HCEC 1CT (cell line): Measurements from ENCODE around the gene FAM171A1.
A peak's percentile ranks its signal among the peaks of the same experiment; 100 is the strongest.
"Not testable (repeated sequence)": the region's sequence is repeated elsewhere in the genome, so short reads cannot be mapped to it uniquely, and the experiment has no call there.

Experiments used
- DNase-seq: peaks from one replicate; pipeline ENCODE4 v3.0.0-alpha.2; 2017

FAM171A1 gene

DNA sequence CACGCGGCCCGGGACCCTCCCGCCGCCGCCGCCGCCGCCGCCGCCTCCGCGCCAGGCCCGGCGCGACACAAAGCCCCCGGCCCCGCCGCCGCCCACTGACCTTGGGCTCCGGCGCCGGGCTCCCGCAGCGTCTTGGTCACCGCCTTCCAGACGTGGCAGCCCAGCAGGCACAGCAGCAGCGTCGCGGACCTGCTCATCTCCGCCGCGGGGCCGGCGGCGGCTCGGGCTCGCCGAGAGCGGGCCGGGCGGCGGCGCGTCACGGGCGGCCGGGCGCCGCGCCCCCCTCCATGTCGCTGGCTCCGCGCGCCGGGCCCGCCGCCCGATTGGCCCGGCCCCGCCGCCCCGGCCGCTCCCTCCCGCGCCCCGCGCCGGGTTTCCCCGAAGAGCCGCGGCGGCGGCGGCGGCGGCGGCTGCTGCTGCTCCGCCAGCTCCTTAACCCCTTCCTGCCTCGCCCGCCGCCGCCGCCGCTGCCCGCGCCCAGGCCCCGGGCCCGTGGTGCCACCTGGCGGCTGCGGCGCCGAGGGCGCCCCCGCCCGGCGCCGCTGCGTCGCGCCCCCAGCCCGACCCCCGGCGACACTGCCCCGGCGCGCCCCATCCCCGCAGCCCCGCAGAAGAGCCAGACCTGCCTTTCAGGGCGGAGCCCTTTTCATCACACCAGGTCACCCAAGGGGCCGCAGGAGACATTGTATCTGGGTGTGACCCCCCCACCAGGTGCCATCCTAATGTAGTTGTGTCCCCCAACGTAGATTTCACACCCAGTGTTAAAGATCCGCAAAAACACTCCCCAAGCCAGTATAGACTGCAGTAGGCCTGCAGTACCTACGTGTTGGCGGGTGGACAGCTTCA lies at the start of gene FAM171A1:
FAM171A1 (minus strand) TSS at position 434 of the 846 bp plus-strand sequence; CDS start at position 197, 237 bp downstream.
- DNase-seq = peak; percentile 40

DNA sequence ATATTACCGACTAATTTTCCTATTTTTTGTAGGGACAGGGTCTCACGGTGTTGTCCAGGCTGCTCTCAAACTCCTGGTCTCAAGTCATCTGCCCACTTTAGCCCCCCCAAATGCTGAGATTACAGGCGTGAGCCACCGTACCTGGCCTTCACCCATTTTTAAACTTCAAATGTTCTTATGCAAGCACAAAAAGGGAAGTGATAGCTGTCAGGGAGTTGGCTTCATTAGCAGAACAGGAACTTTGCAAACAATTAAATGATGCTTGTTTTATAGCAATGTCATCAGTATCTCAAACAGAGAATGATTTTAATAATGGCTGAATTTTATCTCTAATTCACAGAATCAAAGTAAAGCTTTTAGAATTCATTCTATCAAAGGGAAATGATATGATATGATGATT lies 49.8 kb upstream of the FAM171A1 start:
- DNase-seq = no peak

DNA sequence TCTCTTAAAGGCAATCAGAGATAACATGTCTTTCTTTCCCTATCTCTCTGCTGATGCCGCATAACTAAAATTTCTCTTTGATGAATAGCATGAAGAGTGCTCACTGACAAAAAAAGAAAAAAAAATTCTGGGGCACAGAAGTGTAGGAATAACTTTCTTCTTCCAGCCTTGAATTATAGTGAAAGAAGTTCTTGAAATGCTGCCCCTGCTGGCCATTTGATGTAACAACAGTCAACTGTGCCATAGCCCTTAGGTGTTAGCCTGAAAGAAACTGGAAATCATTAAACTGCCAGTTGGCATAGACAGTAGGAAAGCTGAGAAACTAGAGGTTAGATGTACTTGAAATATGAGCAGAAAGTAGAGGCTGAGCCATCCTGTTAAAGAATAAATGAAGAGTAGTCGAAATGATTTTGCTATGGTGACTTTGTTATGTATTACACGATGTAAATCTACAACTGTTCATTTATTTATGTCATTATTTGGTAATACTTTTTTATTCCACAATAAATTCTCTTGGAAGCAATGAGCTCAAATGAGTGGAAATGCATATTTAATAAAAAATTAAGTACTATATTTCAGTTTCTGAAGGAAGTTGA lies 48.3 kb upstream of the FAM171A1 start:
- peak; percentile 29 for DNase-seq

DNA sequence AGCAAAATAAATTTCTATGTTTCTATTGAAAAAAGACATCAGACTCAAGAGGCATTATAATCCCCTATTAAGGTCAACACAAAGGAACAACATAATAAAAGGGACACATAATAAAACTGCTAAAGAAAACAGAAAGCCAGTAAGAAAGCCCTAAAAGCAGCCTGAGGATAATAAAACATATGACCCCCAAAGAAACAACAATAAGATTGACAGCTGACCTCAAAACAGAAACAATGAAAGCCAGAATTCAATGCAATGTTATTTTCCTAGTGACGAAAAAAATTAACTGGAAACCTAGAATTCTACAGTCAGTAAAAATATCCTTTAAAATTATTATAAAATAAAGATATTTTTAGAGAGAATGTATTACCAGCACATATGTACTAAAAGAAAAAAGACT lies 44.9 kb upstream of the FAM171A1 start:
- no peak for DNase-seq

DNA sequence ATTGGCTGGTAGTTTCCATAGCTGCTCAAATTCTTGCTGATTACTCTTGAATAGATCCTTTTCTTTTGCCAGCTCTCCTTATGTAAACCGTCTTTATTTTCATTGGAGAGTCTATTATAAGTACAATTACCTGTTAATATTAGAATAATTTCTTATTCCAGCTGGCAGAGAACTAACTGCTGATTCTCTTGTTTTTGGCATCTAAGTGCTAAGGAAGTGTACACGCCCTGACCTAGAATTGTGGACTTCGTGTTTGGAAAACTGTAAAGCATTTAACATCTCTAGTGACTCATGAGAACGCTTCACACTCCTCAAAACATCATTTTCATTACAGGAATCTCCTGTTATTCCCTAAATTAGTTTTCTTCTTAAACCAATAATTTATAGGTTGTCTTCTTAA lies 39.9 kb upstream of the FAM171A1 start:
- DNase-seq = no peak

DNA sequence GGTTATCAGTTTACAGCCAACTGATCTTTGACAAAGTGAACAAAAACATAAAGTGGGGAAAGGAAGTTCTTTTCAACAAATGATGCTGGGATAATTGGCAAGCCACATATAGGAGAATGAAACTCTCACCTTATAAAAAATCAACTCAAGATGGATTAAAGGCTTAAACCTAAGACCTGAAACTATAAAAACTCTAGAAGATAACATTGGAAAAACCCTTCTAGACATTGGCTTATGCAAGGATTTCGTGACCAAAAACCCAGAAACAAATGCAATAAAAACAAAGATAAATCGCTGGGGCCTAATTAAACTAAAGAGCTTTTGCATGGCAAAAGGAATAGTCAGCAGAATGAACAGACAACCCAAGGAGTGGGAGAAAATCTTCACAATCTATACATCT lies 38.3 kb upstream of the FAM171A1 start:
- DNase-seq = not testable (repeated sequence)

DNA sequence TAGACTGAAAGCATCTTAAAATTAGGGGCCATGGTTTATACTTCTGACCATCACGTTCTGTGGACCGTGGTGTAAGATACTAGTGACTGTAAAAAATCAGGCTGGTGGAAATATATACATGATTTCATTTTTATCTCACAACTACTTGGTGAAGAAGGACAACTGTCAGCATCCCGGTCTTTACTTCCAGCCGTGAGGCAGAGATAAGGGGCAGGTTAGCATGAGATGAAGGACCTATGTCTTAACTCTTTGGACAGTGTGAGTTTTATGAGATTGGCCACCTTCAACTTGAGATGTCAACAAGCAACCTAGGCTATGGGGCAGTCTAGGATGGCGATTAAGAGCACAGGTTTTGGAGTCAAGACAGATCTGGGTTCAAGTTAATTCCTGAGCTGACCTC lies 37.5 kb upstream of the FAM171A1 start:
- DNase-seq = no peak

DNA sequence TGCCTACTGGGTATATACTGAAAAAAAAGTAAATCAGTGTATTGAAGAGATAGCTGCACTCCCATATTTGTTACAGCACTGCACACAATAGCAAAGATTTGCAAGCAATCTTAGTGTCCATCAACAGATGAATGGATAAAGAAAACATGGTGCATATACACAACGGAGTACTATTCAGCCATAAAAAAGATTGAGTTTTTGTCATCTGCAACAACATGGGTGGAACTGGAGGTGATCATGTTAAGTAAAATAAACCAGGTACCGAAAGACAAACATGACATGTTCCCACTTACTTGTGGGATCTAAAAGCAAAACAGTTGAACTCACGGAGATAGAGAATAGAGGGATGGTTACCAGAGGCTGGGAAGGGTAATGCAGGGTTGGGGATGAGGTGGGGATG lies 34.2 kb upstream of the FAM171A1 start:
- no peak for DNase-seq

DNA sequence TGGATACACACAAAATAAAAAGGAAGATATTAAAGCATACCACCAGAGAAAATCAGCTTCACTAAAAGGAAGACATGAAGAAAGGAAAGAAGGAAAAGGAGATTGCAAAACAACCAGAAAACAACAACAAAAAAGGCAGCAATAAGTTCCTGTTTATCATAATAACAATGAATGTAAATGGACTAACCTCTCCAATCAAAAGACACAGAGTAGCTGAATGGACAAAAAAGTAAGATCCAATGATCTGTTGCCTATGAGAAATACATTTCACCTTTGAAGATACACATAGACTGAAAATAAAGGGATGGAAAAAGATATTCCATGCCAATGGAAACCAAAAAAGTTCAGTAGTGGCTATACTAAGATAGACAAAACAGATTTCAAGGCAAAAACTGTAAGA lies 30.3 kb upstream of the FAM171A1 start:
- DNase-seq = no peak

DNA sequence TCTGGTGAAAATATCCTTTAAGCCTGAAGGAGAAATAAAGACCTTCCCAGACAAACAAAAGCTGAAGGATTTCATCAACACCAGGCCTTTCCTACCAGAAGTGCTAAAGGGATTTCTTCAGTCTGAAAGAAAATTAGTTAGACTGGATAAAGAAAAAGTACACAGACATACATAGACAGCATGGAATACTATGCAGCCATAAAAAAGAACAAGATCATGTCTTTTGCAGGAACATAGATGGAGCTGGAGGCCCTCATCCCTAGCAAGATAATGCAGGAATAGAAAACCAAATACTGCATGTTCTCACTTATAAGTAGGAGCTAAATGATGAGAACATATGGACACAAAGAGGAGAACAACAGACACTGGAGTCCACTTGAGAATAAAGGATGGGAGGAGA lies 29.4 kb upstream of the FAM171A1 start:
- DNase-seq = not testable (repeated sequence)

DNA sequence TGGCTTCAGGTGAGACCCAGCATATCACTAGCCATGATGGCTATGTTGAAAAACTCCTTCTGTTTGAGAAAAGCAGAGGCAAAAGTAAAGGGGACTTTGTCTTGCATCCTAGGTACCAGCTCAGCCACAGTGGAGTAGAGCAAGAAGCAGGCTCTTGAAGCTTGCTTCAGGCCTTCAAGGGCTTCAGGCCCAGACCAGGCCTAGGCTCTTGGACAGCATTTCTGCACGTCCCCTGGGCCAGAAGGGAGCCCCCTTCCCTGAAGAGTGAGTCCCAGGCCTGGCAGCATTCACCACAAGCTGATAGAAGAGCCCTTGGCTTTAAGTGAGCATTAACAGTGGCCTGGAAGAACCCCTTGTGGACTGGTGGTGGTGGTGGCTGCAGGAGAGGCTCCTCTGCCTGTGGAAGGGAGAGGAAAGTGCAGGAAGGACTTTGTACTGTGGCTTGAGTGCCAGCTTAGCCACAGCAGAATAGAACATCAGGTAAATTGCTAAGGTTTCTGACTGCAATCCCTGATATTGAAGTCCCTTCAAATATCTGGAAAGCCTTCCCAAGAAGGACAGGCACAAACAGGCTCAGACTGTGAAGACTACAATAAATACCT lies 28.1 kb upstream of the FAM171A1 start:
- no peak for DNase-seq

DNA sequence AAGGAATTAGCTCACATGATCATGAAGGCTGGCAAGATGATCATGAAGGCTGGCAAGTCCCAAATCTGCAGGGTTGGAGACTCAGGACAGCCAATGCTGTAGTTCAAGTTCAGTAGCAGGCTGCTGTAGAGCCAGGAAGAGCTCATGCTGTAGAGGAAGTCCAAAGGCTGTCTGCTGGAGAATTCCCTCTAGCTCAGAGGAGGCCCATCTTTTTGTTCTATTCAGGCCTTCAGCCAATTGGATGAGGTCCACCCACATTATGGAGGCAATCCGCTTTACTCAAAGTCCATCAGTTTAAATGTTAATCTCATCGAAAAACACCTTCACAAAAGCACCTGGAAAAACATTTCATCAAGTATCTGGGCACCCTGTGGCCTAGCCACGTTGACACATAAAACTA lies 24.8 kb upstream of the FAM171A1 start:
- DNase-seq = no peak

DNA sequence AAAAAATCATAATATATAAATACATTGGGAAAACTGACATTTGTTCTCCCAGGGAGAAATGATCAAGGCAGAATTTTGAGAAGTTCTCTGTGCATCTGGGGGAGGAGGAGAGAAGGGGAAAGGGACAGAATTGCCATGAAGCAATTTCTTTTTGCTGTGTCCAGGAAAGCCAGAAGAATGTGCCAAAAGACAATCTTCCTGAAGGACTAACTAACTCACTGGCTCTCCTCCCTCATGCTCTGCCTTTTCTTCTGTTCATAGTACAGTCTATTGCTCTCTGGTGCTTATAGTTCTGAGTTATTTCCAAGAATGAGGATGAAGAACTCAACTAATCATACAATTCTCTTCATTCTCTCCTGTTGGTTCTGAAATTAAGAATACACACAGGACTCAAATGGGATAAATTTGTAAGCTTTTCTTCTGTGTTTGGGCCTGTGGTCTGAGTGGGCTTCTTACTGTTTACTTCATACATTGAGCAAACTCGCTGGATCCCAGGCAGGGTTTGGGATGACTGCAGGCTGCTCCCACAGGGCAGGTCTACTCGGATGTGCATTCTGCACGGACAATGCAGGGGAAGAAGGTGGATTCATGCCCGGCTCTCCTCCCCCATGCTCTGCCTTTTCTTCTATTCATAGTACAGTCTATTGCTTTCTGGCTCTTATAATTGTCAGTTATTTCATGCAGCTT lies 22.2 kb upstream of the FAM171A1 start:
- no peak for DNase-seq

DNA sequence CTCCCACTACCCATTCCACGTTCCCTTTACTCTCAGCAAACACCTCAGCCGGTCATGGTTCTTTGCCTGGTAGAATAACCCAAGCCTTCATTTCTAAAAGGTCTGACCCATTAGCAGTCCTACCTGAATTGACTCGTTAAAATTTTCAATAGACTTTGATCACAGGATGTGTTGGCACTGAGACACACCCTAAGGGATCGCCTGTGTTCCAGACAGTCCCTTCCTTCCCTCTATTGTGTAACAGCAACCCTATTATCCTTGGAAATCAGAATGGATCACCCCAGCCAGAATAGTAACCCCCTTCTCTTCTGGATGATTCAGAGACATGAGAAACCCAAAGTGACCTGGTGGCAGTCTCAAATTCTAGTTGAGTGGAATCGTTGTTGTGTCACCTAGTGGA lies 20.4 kb upstream of the FAM171A1 start:
- no peak for DNase-seq

DNA sequence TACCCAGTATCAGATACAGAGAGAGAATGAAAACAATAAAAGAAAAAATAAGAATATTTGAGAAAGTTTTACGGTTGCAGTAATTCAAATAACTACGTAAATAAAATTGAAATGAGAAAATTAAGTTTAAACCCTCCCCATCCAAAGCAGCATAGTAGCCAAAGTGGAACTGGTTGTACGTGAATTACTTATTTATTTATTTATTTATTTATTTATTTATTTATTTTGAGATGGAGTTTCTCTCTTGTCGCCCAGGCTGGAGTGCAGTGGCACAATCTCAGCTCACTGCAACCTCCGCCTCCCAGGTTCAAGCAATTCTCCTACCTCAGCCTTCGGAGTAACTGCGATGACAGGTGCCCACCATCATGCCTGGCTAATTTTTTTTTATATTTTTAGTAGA lies 17.1 kb upstream of the FAM171A1 start:
- not testable (repeated sequence) for DNase-seq

DNA sequence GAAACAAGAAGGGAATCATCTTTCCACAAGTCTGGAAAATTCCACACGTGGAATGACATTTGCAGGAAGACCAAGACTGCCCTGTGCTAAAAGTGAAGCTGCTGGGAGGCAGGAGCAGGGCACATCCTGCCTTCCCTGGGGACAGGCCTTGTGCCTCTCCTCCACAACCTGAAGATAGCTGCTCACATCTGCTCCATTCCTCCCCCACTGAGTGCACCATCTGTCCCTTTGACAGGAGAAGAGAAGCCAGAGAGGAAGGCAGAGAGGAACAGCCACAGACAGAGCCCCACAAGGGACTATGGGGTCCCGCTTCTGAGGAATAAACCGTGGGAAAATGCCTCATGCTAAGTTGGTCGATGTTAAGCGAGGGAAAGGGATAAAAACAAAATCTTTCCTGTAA lies 15.9 kb upstream of the FAM171A1 start:
- DNase-seq = no peak

DNA sequence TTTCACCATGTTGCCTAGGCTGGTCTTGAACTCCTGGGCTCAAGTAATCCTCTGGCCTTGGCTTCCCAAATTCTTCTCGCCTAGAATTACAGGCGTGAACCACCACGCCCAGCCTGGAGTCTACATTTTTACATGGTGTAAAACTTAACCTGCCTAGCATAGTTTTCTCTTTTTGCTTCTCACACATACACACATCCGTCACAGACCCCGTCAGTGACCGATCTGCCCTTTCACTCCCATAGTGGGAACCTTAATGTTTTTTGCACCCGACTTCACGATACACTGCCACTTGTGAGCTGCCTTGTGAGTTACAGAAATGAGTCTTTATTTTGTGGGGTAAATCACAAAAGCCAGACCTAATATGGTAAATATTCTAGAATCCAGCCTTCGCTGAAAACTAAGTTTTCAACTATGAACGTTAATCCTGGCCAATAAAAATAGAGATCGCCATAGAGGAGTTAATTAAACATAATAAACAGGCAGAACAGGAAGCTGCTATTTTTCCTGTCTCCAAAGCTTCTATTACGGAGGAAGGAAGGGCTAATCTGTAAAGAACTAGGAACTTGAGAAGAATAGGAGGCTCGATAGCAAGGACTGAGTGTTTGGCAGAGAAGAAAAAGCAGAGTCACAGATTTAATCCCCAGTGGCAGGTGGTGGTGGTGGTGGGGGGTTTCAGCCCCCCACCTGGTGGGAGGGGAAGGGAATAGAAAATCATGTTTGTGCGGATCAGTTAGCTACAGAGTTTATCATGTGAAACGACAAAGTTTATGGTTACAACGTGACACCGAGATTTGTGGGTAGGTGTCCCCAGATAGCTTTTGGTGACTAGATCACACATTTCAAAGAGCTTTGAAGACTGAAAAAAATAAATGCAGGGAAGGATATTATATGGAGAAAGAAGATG lies 14.7 kb upstream of the FAM171A1 start:
- DNase-seq = no peak

DNA sequence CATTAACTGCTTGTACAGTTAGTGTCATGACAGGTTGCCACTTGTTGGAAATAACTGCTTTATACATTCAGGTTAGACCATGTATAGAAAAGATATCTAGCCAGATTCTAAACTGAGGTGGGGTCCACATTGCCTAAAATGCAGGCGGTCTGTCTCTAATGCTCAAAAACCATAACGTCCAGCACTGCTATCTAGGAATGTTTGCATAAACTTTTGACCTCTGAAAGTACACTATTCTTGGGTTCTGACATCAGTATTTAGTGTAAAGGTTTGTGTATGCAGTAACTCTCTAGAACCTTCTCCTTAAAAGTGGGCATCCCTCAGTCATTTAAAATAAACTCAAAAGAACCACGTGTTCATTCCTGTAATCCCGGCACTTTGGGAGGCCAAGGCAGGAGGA lies 10.3 kb upstream of the FAM171A1 start:
- DNase-seq = no peak

DNA sequence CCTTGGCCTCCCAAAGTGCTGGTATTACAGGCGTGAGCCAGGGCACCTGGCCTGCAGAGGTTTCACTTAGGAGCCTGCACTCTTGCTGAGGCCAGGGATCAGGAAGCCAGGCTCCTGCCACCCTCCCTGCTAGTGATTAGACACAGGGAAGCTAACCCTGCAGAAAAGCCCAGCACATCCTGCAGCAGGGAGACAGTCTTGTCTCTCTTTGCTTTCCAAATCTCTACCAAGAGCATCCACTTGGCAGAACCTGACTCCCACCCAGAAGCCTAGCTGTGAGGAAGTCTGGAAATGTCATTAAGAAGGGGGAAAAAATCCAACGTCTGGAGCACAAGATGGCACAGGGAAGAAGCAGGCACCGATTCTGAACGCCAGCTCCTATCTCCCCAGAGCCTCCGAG lies 8.0 kb upstream of the FAM171A1 start:
- DNase-seq = no peak

DNA sequence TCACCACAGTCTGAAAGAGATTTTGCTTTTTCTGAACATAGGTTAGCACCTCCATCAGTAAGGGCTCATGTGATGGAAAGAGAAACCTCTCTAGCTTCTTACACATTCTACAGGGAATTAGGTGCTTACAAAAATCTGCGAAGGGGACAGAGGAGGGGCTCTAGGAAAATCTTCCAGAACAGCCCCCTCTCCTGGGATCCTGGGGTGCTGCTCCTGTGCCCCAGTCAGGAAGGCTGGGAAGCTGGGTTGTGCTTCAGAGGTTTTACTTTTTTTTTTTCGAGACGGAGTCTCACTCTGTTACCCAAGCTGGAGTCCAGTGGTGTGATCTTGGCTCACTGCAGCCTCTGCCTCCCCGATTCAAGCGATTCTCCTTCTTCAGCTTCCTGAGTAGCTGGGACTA lies 7.5 kb upstream of the FAM171A1 start:
- no peak for DNase-seq

DNA sequence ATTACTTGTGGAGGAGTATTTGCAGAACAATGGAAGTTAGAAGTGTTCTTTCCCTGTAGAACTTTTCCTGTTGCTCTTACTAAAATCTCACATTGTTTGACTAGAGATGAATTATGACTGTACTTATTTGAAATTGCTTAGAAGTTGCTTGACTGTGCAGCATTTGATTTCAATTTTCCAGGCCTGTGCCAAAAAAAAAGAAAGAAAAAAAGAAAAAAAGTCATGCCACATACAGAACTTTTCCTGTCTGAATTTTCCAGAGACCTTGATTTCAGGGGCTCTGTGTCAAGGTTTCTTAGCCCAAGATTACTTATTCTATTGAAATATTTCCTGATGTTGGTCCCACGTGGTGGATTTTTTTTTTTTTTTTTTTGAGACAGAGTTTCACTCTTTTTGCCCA lies 3.5 kb upstream of the FAM171A1 start:
- DNase-seq = no peak

DNA sequence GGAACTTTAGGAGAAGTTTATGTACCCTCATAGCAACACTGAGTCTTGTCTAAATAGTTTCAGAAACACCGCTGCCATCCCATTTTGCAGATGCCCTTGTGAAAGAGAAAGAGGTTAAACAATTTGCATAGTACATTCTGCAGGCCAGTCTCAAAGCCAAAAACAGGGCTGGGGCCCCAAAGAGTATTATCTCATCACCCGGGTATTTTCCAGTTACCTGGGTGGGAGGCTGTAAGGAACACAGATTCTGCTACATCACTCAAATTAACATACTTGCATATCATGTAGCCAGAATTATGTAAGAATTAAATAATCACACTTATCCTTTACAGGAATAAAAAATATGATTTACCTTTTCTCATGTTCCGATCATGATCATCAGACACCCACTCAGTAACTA lies 3.1 kb upstream of the FAM171A1 start:
- no peak for DNase-seq

DNA sequence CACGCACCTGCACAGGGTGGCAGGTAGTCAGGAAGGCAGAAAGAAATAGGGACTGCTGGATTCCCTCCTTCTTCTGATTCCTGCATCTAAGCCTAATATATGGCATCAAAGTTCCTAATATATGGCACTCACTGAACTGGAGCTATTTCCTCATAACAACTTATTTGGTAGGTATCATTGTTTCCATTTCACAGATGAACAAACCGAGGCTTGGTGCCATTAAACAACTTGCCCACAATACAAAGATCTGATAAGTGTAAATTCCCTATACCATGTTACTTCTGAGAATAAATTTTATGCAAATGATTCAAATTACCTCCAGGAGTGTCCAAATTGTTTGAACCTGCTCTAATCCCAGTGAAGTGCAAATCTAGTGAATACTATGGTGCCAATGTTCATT lies 2.1 kb upstream of the FAM171A1 start:
- no peak for DNase-seq
